Measurements from ENCODE around the gene IKZF3. TPM values are rescaled to one million over a fixed set of nuclear protein-coding genes. Genes with fewer than 3 reads are reported as not detected.

IKZF3 gene
- total RNA-seq, 1 experiment from 2014 or later, result 0.08 TPM

DNA sequence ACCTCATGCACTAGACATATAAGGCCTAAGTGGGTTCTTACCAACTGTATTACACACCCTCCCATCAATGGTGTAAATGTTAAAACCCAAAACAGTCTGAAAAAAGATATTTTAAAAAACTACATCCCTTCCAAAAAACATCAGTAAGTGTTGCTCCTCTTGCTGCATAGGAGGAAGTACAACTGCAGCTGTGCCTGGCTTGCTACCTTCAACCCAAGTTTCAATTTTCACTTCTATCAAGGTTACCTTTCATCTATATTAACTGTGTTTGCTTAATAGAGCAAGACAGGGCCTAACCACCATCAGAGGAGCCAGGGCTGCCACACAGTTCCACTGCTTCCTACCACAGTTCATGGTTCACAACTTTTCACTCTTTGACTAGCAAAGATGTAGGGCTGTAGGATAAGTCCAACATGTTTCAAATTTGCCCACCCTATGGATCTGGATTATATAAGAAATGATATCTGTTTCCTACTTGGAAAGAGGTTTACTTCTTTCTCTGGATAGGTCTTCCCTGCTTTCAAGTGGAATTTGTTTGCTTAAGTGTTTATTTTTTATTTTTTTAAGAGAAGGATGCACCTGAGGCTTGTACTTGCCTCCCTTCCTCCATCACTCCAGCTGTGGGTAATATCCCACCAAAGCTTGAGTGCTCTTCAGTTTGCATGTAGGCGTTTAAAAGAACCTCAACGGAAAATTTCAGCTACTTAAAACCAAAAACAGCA, 69.7 kb downstream of the IKZF3 start:
- DNase-seq (ENCODE audit: low read depth, low spot score), result no peak
- in situ Hi-C loops (cut with HindIII; ENCODE audit: low pct_unique_long_range_greater_than_20kb, low sequenced_read_pairs), result no loop called here

DNA sequence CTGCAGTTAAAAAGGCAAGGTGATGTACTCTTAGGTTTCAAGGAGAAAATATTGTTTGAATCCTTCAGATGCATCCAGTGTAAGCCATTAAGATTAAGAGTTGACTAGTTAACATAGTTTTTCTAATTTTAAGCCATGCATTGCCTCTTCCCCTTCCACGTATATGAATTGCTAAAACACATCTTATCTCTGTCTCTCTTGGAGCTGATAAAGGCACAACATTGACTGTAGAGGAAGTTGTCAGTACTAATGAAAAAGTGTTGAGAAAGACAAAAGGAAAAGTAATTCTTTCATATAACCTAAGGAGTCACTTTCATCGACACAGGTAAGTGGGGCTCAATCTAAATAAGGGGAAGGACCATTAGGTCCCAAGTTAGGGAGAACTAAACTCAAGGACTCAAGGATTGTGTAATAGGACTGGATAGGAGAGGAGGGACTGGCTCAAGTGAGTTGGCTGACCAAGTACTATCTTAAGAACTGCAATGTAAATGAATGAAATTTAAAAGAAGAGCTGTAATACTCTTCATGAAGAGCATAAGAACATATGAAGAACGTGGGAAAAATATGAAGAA, 70.7 kb downstream of the IKZF3 start:
- in situ Hi-C loops (cut with HindIII; ENCODE audit: low pct_unique_long_range_greater_than_20kb, low sequenced_read_pairs), result no loop called here
- DNase-seq (ENCODE audit: low read depth, low spot score), result no peak

DNA sequence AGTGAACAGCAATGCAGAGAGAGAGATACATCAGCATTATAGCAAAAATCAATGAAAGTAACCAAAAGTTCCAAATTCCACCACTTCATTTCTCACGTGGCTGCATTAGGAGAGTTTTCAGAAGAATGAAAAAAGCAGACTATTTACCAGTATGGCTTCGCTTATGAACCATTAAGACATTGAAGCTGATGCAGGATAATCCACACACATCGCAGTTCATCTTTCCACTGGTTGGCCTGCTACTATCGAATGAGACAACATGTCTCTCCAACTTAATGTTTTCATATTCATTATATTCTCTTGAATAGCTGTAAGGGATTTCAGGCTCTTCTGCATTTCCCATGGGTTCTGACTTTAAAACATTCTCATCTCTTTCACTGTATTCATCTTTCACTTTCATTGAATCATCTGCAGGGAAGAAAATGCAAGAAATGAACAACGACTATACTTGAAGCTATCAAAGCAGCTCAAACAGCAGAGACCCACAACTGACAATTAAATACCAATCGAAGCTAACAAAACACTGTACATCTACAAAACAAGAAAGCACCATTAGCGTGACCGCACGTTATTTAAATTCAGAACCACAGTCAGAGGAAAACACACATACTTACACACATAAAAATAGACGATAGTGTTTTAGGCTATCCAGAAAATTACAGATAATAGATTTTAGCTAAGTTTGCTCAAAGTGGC, 71.4 kb downstream of the IKZF3 start:
- in situ Hi-C loops (cut with HindIII; ENCODE audit: low pct_unique_long_range_greater_than_20kb, low sequenced_read_pairs), result no loop called here

DNA sequence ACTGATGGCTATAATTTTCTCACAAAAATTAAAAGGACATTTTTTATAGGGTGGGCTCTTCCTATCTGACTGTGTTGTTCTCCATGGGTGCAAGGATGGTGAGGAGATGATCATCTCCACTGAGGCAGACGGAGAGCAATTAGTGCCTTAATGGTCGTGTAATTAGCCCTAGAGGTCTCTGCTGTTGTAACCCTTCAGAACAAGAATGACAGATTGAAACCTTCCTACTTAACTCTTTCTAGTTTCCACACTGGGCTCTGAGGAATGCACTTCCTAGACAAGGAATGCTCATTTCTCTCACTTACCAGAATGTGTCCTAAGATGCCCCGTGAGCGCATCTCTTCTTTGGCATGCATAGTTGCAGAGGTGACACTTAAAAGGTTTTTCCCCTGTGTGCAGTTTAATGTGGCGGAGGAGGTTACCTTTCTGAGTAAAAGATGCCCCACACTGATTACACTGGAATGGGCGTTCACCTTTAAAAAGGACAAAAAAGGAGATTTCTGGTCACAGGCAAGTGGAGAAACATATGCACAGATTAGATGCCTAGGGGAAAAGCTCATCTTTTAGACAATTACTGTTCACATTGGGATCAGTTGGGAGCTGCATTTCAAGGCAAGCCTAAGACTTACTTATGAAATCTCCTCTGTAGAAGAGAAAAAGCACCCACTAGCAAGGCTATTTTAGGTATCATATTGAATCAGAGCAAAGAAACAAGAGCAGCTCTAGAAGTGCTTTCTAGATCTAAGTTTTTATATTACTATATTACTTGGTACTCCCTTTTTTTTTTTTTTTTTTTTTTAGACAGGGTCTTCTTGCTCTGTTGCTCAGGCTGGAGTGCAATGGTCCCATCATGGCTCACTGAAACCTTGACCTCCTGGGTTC, 72.8 kb downstream of the IKZF3 start:
- no peak for DNase-seq (ENCODE audit: low read depth, low spot score)
- in situ Hi-C loops (cut with HindIII; ENCODE audit: low pct_unique_long_range_greater_than_20kb, low sequenced_read_pairs), result no loop called here

More for the DNA sequence above, 71.4 kb downstream of the IKZF3 start:
- DNase-seq (ENCODE audit: low read depth, low spot score), result no peak

DNA sequence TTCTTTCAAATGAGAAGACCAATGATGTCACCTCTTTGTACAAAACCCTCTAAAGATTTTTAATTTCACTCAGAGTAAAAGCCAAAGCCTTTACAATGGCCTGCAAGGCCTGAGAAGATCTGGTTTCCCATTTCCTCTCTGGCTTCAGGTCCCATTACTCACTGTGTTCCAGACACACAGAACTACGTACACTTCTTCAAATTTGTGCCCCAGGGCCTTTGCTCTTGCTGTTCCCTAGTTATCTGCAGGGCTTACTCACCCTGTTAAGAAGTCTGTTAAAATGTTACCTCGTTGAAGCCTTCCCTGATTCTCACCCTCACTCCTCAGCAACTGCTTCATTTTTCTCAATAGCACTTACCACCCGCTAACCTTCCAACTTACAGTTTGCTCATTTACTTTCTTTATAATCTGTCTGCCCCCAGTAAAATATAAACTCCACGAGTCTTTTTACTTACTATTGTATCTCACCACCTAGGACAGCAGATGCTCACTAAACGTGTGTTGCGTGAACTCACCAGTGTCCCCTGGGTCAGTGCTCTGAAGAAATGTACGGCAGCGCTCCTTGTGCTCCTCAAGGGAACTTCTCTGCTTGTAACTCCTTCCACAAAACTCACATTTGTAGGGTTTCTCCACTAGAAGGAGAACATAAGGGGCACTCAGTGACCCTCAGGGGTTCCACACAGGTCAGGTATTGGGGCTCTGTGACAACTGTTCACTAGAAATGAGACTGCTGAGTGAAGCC, 76.2 kb downstream of the IKZF3 start:
- in situ Hi-C loops (cut with HindIII; ENCODE audit: low pct_unique_long_range_greater_than_20kb, low sequenced_read_pairs), result no loop called here
- DNase-seq (ENCODE audit: low read depth, low spot score), result no peak

DNA sequence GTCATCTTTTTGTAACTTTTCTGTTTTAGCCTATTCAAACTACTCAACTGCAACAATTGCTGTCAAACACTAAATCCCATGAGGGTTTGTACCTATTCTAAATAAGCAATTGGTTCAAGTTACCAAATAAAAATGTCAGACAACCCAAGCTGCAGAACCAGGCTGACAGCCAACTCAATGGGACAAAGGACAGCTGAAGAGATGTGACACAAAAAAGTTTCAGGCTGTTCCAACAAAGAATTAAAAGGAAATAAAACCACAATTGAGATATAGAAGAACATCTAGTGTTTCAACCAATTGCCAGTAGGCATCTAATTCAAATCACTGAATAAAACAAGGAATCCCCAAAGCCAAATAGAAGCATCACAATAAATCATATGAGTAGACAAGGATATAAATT, 77.1 kb downstream of the IKZF3 start:
- in situ Hi-C loops (cut with HindIII; ENCODE audit: low pct_unique_long_range_greater_than_20kb, low sequenced_read_pairs), result no loop called here
- DNase-seq (ENCODE audit: low read depth, low spot score), result no peak

DNA sequence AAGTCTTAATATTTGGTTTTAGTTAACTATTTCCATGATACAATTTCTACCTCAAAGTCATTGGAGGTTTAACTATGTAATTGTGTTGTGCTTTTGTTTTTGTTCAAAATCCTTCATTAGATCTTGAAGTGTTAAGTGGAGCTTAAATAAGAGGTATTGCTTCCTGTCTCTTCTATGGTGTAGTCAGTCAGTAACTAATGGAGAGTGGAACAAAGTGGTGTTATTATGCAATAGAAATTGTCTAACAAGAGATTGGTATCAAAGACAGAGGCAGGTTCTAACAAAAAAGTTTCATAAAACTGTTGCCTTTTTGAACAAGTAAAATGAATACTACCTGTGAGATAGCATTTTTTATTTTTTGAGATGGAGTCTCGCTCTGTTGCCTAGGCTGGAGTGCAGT, 81.1 kb downstream of the IKZF3 start:
- DNase-seq (ENCODE audit: low read depth, low spot score), result no peak
- in situ Hi-C loops (cut with HindIII; ENCODE audit: low pct_unique_long_range_greater_than_20kb, low sequenced_read_pairs), result no loop called here

DNA sequence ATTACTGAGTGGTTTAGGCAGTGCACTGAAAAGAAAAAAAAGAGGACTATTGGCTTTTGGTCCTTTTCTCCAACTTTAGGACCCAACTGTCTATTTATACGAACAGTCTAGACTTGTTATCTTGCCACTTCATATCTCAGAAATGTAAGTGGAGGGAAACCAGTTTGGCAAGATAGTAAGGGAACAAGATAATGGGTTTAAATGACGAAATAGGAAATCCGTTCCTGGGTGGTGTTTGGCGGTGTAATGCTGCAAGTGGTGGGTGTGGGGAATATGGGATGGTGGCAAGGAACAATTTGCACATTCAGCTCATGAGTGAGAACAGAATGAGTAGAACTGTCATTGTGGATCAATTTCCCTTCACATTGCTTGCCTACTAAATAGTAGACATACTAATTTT, 81.6 kb downstream of the IKZF3 start:
- DNase-seq (ENCODE audit: low read depth, low spot score), result no peak
- in situ Hi-C loops (cut with HindIII; ENCODE audit: low pct_unique_long_range_greater_than_20kb, low sequenced_read_pairs), result no loop called here

DNA sequence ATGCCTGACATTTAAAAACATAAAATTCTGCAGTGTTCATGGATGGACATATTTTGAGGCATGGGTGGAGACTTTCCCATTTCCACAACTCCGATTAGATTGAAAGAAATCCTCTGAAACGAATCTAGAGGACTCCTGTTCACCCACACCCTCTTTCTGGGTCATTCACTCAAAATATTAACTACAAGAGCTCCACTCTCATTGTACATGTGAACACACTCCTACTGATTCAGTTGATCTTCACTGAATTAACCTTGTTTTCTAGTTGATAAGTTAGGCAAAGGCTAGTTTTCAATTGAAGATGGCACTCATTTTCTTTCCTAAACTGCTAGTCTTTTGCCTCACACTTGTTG, 82.3 kb downstream of the IKZF3 start:
- in situ Hi-C loops (cut with HindIII; ENCODE audit: low pct_unique_long_range_greater_than_20kb, low sequenced_read_pairs), result no loop called here
- DNase-seq (ENCODE audit: low read depth, low spot score), result no peak

DNA sequence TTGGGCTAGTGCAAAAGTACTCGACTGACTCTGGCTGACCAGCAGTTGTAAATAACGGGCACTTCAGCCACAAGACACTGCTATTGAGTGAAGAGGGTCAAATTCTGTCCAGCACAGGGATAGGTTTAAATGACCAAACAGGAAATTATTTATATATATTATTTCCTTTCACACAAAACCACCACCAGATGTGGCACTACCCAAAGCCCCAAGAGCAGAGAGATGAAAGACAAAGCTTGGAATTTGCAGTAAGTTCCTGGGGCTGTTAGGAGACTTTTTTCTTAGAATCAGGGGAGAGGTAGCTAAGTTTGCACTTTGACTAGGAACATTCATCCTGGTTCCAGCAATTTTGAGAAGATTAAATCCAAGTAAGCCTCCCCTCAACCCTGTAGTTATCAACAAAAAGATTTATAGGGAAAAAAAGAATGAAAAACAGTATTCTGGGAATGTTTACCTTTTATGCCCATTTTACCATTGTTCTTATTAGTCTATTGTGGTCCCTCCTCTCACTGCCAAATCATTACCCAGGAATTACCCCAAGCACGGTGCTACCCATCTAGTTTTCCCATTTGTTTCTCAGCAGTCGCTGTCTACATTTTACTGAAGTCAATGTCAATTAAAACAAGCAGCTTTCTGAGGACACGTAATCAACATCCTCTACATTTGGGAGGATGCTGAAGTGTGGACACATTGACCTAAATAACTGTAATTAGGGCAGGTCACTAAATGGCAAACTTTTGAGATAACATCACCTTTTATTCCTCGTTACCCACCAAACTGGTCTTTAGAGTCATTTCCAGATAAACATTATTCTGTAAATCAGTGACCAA, 82.9 kb downstream of the IKZF3 start:
- no peak for DNase-seq (ENCODE audit: low read depth, low spot score)
- in situ Hi-C loops (cut with HindIII; ENCODE audit: low pct_unique_long_range_greater_than_20kb, low sequenced_read_pairs), result no loop called here

DNA sequence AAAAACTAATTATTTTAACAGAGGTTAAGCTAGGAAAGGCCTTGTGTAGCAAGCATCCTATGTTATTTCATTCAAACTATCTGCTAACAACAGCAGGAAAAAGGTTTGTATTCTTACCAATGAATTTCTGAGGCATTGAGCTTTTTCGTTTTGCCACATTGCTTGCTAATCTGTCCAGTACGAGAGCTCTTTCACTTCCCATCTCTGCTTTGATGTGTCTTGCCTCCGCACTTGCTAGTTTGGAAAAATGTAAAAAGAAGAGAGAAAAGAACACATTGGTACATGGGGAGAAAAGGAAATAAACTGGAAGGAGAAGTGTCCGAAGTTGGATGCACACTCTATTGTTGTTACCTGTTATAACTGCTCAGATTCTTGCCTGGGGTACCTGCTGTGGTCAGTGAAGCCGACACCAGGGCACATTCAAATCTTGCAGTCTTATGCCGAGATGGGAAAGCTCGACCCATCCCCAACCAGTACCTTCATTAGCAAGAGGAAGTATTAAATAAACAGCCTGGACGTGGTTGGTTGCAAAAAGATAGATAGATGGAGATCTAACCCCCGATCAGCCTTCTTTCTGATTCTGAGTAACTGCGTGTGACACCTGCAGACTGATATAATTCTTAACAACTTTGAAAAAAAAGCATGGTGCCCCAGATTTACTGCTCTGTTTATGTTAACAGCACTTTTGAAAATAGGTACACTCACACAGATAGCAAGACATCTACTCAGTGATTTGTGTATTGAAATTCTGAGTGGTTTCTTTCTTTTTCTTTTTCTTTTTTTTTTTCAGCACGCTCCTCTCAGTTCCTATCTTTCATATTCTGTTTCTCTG, 86.4 kb downstream of the IKZF3 start:
- no peak for DNase-seq (ENCODE audit: low read depth, low spot score)
- in situ Hi-C loops (cut with HindIII; ENCODE audit: low pct_unique_long_range_greater_than_20kb, low sequenced_read_pairs), result no loop called here

DNA sequence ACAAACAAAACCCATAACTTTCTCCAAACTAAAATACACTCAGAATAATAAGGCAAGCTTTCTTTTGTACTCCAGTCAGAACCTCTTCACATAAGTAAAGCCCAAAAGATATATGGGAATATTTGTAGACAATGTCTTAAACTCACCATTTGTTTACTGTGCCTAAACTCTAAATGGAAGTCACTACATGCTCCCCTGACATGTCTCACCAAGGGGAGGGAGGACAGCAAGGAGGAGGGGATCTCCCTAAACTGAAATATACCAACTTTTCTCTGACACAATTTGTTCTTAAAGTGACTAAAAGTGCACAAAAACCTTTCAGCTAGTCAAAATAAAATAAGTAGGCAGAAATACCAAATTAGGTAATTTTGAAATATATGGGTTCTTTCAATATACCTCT, 87.9 kb downstream of the IKZF3 start:
- in situ Hi-C loops (cut with HindIII; ENCODE audit: low pct_unique_long_range_greater_than_20kb, low sequenced_read_pairs), result no loop called here
- no peak for DNase-seq (ENCODE audit: low read depth, low spot score)

DNA sequence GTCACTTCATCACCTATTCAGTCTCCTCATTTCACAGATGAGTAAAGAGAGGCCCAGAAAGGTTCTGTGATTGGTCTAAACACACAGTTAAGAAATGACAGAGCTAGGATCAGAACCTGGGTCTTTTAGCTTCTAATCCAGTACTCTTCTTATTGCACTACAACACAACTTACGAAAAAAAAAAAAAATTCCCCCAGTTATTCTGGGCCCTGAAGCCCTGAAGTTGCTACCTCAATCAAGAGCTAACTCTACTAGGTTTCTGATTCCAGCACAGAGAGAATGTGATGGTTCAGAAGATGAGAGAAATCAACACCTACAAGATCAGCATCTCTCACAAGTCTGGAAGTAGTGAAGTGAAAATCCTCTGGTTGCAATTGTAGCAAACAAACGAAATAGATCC, 89.1 kb downstream of the IKZF3 start:
- in situ Hi-C loops (cut with HindIII; ENCODE audit: low pct_unique_long_range_greater_than_20kb, low sequenced_read_pairs), result no loop called here
- no peak for DNase-seq (ENCODE audit: low read depth, low spot score)

DNA sequence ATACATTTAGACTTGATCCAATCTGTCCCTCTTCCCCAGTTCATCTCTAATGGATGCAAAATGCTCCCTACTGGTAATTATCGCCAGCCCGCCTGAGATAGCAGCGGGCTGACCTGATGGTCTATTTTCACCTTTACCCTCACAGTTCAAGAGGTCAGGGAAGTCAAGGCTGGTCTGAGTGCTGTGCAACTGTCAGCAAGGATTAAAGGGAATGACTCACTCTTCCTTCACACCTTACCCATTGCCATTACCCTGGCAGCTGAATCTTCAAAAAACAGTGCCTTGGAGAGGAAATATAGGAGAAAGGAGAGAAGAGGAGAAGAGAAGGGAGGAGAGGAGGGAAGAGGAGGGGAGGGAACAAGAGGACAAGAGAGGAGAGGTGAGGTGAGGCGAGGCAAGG, 90.1 kb downstream of the IKZF3 start:
- in situ Hi-C loops (cut with HindIII; ENCODE audit: low pct_unique_long_range_greater_than_20kb, low sequenced_read_pairs), result no loop called here
- no peak for DNase-seq (ENCODE audit: low read depth, low spot score)

DNA sequence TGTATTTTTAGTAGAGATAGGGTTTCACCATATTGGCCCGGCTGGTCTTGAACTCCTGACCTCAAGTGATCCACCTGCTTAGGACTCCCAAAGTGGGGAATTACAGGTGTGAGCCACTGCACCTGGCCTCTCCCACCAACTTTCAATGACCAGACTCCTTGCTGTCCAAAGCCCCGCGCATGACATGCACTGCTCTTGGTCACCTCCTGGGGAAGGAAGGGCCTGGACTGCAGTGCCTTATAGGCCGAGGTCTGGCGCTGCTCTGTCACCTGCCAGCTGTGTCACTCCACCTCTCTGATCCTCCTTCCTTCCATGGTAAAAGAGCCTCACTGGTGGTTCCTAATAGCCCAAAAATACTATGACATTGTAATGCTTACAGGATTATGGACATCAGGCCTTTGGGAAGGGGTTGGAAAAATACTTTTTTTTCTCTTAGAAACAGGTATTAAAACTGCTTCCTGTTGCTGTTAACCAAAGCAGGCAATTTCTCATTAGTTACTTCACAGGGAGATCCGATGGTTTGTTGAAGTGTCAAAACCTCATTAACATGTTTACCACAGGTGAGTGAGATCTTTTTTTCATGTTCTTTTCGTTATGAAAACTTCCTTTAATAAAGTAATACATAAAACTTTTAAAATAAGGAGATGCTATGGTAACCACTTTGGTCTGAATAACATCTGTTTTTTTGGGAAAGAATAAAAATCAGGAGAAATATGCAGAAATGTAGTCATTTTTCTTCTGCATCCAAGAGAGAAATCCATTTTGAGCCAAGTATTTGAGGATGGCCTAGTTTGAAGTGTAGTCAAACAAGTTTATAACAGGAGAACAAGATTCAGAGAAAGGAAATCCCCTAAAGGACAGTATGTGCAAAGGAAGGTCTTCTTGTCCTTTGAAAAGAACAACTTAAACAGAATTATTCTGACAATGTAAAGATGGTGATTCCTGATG, 90.9 kb downstream of the IKZF3 start:
- no peak for DNase-seq (ENCODE audit: low read depth, low spot score)
- in situ Hi-C loops (cut with HindIII; ENCODE audit: low pct_unique_long_range_greater_than_20kb, low sequenced_read_pairs), result no loop called here
